ENCODE measurements around the gene GNB4.

DNA sequence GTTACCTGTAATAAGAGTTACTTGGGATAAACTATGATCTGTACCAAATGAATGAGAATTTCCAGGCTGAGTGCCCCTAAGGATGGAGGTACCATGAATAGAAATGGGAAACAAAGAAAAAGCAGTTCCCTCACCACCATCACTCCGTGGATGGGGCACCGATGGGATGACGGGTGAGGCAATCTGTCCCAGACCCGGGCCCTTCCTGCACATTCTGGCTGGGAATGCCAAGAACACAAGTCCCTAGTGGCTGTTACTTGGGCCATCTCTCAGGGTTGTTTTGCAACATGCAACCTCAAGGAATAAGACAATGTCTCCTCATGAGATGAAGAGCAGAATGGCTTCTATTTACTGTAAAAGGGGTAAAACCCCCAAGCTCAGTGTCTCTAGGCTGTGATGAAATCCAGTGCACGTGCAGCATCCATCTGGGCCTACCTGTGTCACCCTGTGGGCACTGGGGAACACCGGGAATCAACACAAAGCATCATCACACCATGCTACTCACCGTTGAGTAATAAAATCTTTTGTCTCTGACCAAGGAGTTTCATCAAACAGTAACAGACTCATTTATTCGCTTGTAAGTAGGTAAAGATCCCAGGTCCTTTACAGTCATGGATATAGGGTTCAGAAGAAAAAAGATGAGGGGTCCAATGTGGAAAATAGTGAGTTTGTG, 22.3 kb downstream of the GNB4 start:
- TF ChIP-seq POLR2A (IDR thresholded peaks at IDR 0.05) (no peak), CTCF (IDR thresholded peaks at IDR 0.05) (no peak)
